ENCODE data around the gene PTGES.
A peak's percentile ranks its signal among the peaks of the same experiment; 100 is the strongest.
"Not testable (repeated sequence)": the region's sequence is repeated elsewhere in the genome, so short reads cannot be mapped to it uniquely, and the experiment has no call there.

The PTGES gene

DNA sequence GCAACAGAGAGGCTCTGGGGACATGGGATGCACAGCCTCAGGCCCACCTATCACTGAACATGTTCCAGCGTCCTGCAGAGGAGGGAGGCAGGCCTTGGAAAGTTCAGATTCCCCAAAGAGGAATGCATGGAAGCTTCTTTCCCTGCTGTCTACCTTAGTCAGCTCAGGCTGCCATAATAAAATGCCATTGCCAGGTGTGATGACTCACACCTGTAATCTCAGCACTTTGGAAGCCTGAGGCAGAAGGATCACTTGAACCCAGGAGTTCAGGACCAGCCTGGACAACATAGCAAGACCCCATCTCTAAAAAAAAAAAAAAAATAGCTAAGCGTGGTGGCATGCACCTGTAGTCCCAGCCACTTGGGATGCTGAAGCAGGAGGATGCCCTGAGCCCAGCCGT, 25.6 kb upstream of the PTGES start:
- H3K27ac Mint-ChIP-seq, result no peak overlapping the region
- DNase-seq, result no peak
- no peak overlapping the region for H3K4me3 Mint-ChIP-seq
- H3K27me3 Mint-ChIP-seq (ENCODE audit: low read depth, poor library complexity), result peaks cover 18% of the 10 kb centered on the region
- TF ChIP-seq, protein P1, sequence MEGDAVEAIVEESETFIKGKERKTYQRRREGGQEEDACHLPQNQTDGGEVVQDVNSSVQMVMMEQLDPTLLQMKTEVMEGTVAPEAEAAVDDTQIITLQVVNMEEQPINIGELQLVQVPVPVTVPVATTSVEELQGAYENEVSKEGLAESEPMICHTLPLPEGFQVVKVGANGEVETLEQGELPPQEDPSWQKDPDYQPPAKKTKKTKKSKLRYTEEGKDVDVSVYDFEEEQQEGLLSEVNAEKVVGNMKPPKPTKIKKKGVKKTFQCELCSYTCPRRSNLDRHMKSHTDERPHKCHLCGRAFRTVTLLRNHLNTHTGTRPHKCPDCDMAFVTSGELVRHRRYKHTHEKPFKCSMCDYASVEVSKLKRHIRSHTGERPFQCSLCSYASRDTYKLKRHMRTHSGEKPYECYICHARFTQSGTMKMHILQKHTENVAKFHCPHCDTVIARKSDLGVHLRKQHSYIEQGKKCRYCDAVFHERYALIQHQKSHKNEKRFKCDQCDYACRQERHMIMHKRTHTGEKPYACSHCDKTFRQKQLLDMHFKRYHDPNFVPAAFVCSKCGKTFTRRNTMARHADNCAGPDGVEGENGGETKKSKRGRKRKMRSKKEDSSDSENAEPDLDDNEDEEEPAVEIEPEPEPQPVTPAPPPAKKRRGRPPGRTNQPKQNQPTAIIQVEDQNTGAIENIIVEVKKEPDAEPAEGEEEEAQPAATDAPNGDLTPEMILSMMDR (IDR thresholded peaks at IDR 0.05), result no peak
- no peaks in the 10 kb centered on the region for H3K9me3 Mint-ChIP-seq
- H3K4me1 Mint-ChIP-seq, result peaks cover 37% of the 10 kb centered on the region
- no peaks in the 10 kb centered on the region for H3K36me3 Mint-ChIP-seq (ENCODE audit: low read depth)

DNA sequence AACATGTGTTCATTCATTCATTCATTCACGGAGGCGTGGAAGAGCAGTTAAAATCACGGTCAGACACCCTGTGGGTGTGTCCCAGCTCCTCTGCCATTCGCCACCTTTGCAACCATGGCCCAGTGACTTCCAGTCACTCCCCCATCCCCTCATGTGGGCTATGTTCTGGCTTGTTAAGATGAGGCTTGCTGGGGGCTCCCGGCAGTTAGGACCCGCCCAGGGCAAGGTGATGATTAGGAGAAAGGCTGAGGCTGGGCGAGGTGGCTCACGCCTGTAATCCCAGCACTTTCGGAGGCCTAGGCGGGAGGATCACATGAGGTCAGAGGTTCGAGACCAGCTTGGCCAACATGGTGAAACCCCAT, 24.9 kb upstream of the PTGES start:
- TF ChIP-seq, protein P1 (IDR thresholded peaks at IDR 0.05), result no peak
- Mint-ChIP-seq H3K4me1 (peaks cover 38% of the 10 kb centered on the region), H3K36me3 (ENCODE audit: low read depth) (no peaks in the 10 kb centered on the region), H3K27me3 (ENCODE audit: low read depth, poor library complexity) (peaks cover 18% of the 10 kb centered on the region), H3K4me3 (peak overlapping the region; percentile 63), H3K27ac (no peak overlapping the region), H3K9me3 (no peaks in the 10 kb centered on the region)
- DNase-seq, result no peak

DNA sequence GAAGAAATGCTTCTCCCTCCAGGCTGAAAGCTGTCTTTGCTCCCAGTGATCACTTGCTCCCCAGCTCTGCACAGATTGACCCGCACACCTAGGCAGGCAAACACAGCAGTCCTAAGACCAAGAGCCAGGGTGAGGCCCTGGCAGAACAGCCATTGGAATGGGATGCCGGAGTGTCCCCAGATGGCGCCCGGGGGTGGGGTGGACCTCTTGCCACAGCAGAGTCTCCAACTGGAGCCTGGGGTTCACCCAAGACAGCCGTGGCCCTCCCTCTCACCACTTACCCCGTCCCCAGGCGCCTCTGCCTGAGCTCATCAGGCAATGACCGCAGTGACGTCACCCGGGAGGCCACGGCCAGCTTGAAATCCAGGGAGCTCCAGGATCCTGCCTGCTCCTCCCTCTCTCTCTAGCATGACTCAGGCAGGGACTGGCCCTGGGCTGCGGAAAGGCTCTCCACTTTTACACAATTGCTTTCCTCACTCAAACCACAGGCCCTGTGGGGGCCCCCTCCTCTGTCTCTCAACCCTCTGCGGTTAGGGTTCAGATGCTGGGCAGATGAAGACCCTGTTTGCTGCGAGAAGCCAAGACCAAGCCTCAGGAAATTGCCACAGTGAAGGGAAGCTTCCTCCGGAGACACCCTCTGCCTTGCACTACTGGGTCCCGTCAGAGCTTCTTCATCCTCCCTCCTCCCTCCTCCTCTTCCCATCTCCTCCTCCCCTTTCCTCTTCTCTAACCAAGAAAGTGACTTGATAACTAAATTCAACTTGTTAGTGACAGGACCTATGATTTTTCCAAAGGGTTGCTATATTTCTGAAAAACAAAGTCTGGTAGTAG, 24.3 kb upstream of the PTGES start:
- Mint-ChIP-seq H3K27me3 (ENCODE audit: low read depth, poor library complexity) (peaks cover 18% of the 10 kb centered on the region), H3K4me3 (peak overlapping the region; percentile 63), H3K36me3 (ENCODE audit: low read depth) (no peaks in the 10 kb centered on the region), H3K4me1 (peaks cover 35% of the 10 kb centered on the region), H3K9me3 (no peaks in the 10 kb centered on the region), H3K27ac (peak overlapping the region; percentile 95)
- DNase-seq, result peak; percentile 70
- TF ChIP-seq, protein P1 (IDR thresholded peaks at IDR 0.05), result no peak

DNA sequence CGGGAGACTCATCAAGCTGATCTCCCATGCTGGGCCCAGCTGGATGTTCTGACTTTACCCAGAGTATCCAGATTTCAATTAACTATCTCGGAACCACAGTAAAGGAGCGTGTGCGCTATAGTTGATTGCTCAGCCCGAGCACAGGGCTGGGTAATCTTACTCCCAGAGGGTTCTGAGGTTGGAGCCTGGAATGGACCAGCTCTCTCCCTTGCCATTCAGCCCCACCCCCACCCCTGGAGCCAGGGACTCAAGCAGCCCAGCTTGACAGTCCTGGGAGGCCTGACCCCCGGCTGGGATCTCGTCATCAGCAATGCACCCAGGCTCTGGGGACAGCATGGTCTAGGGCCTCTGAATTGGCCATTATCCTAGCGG, 23.7 kb upstream of the PTGES start:
- H3K27me3 Mint-ChIP-seq (ENCODE audit: low read depth, poor library complexity), result peaks cover 20% of the 10 kb centered on the region
- no peak overlapping the region for H3K27ac Mint-ChIP-seq

DNA sequence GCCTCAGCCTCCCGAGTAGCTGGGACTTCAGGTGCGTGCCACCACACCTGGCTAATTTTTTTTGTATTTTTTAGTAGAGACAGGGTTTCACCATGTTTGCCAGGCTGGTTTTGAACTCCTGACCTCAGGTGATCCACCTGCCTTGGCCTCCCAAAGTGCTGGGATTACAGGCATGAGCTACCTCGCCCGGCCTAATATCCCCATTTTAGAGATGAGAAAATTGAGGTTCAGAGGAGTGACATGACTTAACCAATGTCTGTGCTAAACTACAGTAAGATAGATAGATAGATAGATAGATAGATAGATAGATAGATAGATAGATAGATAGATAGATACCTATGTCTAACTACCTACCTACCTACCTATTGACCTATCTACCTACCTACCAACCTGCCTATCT, 23.3 kb upstream of the PTGES start:
- Mint-ChIP-seq H3K4me1 (peaks cover 31% of the 10 kb centered on the region), H3K27me3 (ENCODE audit: low read depth, poor library complexity) (peaks cover 25% of the 10 kb centered on the region)
- H3K4me3 Mint-ChIP-seq; H3K36me3 Mint-ChIP-seq (ENCODE audit: low read depth); H3K9me3 Mint-ChIP-seq; H3K27ac Mint-ChIP-seq; DNase-seq: not testable (repeated sequence)

More for the DNA sequence above, 23.7 kb upstream of the PTGES start:
- H3K4me3 Mint-ChIP-seq, result no peak overlapping the region
- H3K36me3 Mint-ChIP-seq (ENCODE audit: low read depth), result no peaks in the 10 kb centered on the region
- no peaks in the 10 kb centered on the region for H3K9me3 Mint-ChIP-seq
- no peak for DNase-seq
- TF ChIP-seq, protein P1 (IDR thresholded peaks at IDR 0.05), result no peak
- peaks cover 31% of the 10 kb centered on the region for H3K4me1 Mint-ChIP-seq

DNA sequence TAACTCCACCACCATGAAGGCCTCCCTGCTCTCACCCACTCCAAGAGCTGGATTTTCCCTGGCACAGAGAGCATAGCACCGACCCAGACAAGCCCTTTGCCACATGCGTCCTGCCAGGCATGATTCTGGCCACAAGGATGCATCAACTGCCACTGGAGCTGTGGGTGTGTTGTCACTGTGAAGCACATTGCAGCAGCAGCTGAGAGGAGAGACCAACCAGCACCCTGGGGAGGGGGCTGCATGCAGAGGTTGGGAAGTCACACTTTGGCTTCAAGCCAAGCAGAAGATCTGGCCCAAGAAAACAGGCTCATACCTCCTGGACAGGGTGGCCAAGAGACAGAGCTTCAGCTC, 22.6 kb upstream of the PTGES start:
- H3K4me3 Mint-ChIP-seq, result no peak overlapping the region
- H3K4me1 Mint-ChIP-seq, result peaks cover 31% of the 10 kb centered on the region
- no peak for DNase-seq
- TF ChIP-seq, protein P1 (IDR thresholded peaks at IDR 0.05), result no peak
- H3K9me3 Mint-ChIP-seq, result no peaks in the 10 kb centered on the region
- no peaks in the 10 kb centered on the region for H3K36me3 Mint-ChIP-seq (ENCODE audit: low read depth)
- peaks cover 28% of the 10 kb centered on the region for H3K27me3 Mint-ChIP-seq (ENCODE audit: low read depth, poor library complexity)
- H3K27ac Mint-ChIP-seq, result no peak overlapping the region
